HG03175 (cell line): Measurements from ENCODE around the gene RORB.

Experiments used
- ATAC-seq: cut with Tn5 transposase; IDR thresholded peaks from one replicate; pipeline ENCODE4 v1.9.1; 2021; ENCODE audit warnings: mild to moderate bottlenecking, moderate library complexity; ENCODE audit not compliant: unreplicated experiment

Gene RORB

GRCh38 chr9:74697535-74697934, 200.4 kb downstream of the RORB start:
- ATAC-seq: no peak

GRCh38 chr9:74711341-74711740, 214.2 kb downstream of the RORB start:
- ATAC-seq: no peak

GRCh38 chr9:74718709-74719108, 221.6 kb downstream of the RORB start:
- ATAC-seq: no peak

- no peak for ATAC-seq
These were observed 222.2 kb downstream of the RORB start for GRCh38 chr9:74719306-74719705.

GRCh38 chr9:74721696-74722660, 224.8 kb downstream of the RORB start:
- no peak for ATAC-seq

GRCh38 chr9:74724317-74724716, 227.2 kb downstream of the RORB start:
- ATAC-seq: no peak

GRCh38 chr9:74726581-74726980, 229.4 kb downstream of the RORB start:
- no peak for ATAC-seq

- ATAC-seq: no peak
These were observed 231.0 kb downstream of the RORB start for GRCh38 chr9:74728176-74728575.

GRCh38 chr9:74729136-74729695, 232.1 kb downstream of the RORB start:
- ATAC-seq: no peak

- ATAC-seq: peak; percentile 55
These were observed 238.6 kb downstream of the RORB start for GRCh38 chr9:74735761-74736160.

GRCh38 chr9:74736646-74737045, 239.5 kb downstream of the RORB start:
- ATAC-seq: no peak

- no peak for ATAC-seq
These were observed 245.2 kb downstream of the RORB start for GRCh38 chr9:74742191-74742790.
